Forelimb muscle (tissue), 1 donor: ENCODE results near the gene S100A14. TPM values are rescaled to one million over a fixed set of nuclear protein-coding genes. Genes with fewer than 3 reads are reported as not detected.

Experiments
- polyA plus RNA-seq: library from polyadenylated mRNA; unstranded; fragments of 120-200 nt; gene quantifications from one replicate; pipeline ENCODE4 v1.2.1, GENCODE V29; 2013; ENCODE audit not compliant: insufficient read length

The S100A14 gene
- polyA plus RNA-seq, 1 donor: 0.18 TPM

Other genes with a start within 250 kb of the S100A14 start
- 2.7 TPM for gene S100A12, start 240.7 kb downstream of the S100A14 start, polyA plus RNA-seq
- 16.1 TPM for gene S100A8, start 225.3 kb downstream of the S100A14 start, polyA plus RNA-seq
- gene S100A7A, start 199.8 kb downstream of the S100A14 start, polyA plus RNA-seq: not detected
- not detected for gene S100A7, start 155.7 kb downstream of the S100A14 start, polyA plus RNA-seq
- 191 TPM for gene S100A6, start 80.3 kb downstream of the S100A14 start, polyA plus RNA-seq
- 0.27 TPM for gene S100A5, start 75.4 kb downstream of the S100A14 start, polyA plus RNA-seq
- 188 TPM for gene S100A4, start 70.5 kb downstream of the S100A14 start, polyA plus RNA-seq
- gene S100A3, start 67.1 kb downstream of the S100A14 start, polyA plus RNA-seq: 0.77 TPM
- gene S100A2, start 50.5 kb downstream of the S100A14 start, polyA plus RNA-seq: 2.0 TPM
- 43.0 TPM for gene S100A16, start 3.2 kb downstream of the S100A14 start, polyA plus RNA-seq
- 74.0 TPM for gene S100A13, start 11.2 kb upstream of the S100A14 start, polyA plus RNA-seq
- gene S100A1, start 12.1 kb upstream of the S100A14 start, polyA plus RNA-seq: 8.1 TPM
- gene CHTOP, start 17.7 kb upstream of the S100A14 start, polyA plus RNA-seq: 98.0 TPM
- gene SNAPIN, start 42.4 kb upstream of the S100A14 start, polyA plus RNA-seq: 50.7 TPM
- gene ILF2, start 54.7 kb upstream of the S100A14 start, polyA plus RNA-seq: 159 TPM
- gene NPR1, start 62.4 kb upstream of the S100A14 start, polyA plus RNA-seq: 12.7 TPM
- gene INTS3, start 111.7 kb upstream of the S100A14 start, polyA plus RNA-seq: 39.2 TPM
- gene SLC27A3, start 159.1 kb upstream of the S100A14 start, polyA plus RNA-seq: 18.1 TPM